Measurements from ENCODE around the gene GADD45A.

Gene GADD45A

GRCh38 chr1:67685067-67685557 lies at the start of gene GADD45A:
GADD45A (plus strand) TSS chr1:67685201; CDS start chr1:67685495, 294 bp downstream.
- no peak for TF ChIP-seq CTCF (IDR thresholded peaks at IDR 0.05; ENCODE audit: extremely low read depth, missing control alignments)
- peak; percentile 96 for DNase-seq (ENCODE audit: low spot score)

GRCh38 chr1:67636146-67636545 lies 48.9 kb upstream of the GADD45A start:
- DNase-seq (ENCODE audit: low spot score), result no peak
- no peak for TF ChIP-seq CTCF (IDR thresholded peaks at IDR 0.05; ENCODE audit: extremely low read depth, missing control alignments)

- no peak for TF ChIP-seq CTCF (IDR thresholded peaks at IDR 0.05; ENCODE audit: extremely low read depth, missing control alignments)
- no peak for DNase-seq (ENCODE audit: low spot score)
These were observed 45.6 kb upstream of the GADD45A start for GRCh38 chr1:67639361-67639760.

GRCh38 chr1:67642629-67643028 lies 42.4 kb upstream of the GADD45A start:
- no peak for DNase-seq (ENCODE audit: low spot score)
- no peak for TF ChIP-seq CTCF (IDR thresholded peaks at IDR 0.05; ENCODE audit: extremely low read depth, missing control alignments)

GRCh38 chr1:67644566-67644965 lies 40.4 kb upstream of the GADD45A start:
- TF ChIP-seq CTCF (IDR thresholded peaks at IDR 0.05; ENCODE audit: extremely low read depth, missing control alignments), result no peak
- no peak for DNase-seq (ENCODE audit: low spot score)

- TF ChIP-seq CTCF (IDR thresholded peaks at IDR 0.05; ENCODE audit: extremely low read depth, missing control alignments), result no peak
- DNase-seq (ENCODE audit: low spot score), result no peak
These were observed 39.4 kb upstream of the GADD45A start for GRCh38 chr1:67645495-67646144.

GRCh38 chr1:67646145-67647035 lies 38.6 kb upstream of the GADD45A start:
- TF ChIP-seq CTCF (IDR thresholded peaks at IDR 0.05; ENCODE audit: extremely low read depth, missing control alignments), result no peak
- DNase-seq (ENCODE audit: low spot score), result no peak
